ENCODE results near the gene TMED4.

- TF ChIP-seq, protein P1, sequence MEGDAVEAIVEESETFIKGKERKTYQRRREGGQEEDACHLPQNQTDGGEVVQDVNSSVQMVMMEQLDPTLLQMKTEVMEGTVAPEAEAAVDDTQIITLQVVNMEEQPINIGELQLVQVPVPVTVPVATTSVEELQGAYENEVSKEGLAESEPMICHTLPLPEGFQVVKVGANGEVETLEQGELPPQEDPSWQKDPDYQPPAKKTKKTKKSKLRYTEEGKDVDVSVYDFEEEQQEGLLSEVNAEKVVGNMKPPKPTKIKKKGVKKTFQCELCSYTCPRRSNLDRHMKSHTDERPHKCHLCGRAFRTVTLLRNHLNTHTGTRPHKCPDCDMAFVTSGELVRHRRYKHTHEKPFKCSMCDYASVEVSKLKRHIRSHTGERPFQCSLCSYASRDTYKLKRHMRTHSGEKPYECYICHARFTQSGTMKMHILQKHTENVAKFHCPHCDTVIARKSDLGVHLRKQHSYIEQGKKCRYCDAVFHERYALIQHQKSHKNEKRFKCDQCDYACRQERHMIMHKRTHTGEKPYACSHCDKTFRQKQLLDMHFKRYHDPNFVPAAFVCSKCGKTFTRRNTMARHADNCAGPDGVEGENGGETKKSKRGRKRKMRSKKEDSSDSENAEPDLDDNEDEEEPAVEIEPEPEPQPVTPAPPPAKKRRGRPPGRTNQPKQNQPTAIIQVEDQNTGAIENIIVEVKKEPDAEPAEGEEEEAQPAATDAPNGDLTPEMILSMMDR (IDR thresholded peaks at IDR 0.05; ENCODE audit: low read depth, low read length, missing input control), result no peak
- TF ChIP-seq YY1 (IDR thresholded peaks at IDR 0.05) (no peak), TAF1 (conservative IDR thresholded peaks at IDR 0.05) (no peak), SP1 (IDR thresholded peaks at IDR 0.05) (no peak), HNF4G (IDR thresholded peaks at IDR 0.05) (no peak), FOXA1 (IDR thresholded peaks at IDR 0.05) (no peak), HNF4A (conservative IDR thresholded peaks at IDR 0.05) (peak in 1 of 2 donors; percentile 46), EGR1 (IDR thresholded peaks at IDR 0.05; ENCODE audit: low read depth in 2 of 2) (no peak), RXRA (IDR thresholded peaks at IDR 0.05) (no peak), FOXA2 (IDR thresholded peaks at IDR 0.05) (no peak), ZBTB33 (IDR thresholded peaks at IDR 0.05) (no peak)
- TF ChIP-seq, protein P2, sequence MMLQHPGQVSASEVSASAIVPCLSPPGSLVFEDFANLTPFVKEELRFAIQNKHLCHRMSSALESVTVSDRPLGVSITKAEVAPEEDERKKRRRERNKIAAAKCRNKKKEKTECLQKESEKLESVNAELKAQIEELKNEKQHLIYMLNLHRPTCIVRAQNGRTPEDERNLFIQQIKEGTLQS (IDR thresholded peaks at IDR 0.05), result no peak
Observed at GRCh38 chr7:44533301-44534055, 48.6 kb downstream of the TMED4 start.
